HepG2 (cell line): Measurements from ENCODE around the gene ZCCHC8. TPM values are rescaled to one million over a fixed set of nuclear protein-coding genes. Genes with fewer than 3 reads are reported as not detected.

Source experiments
- ATF7-NPFF ChIP-seq: sonication (generic); formaldehyde crosslinking; IDR thresholded peaks from 2 replicates; pipeline ENCODE4 v1.8.1; 2023; ENCODE audit warnings: mild to moderate bottlenecking, low read depth, missing genetic modification reagents, moderate library complexity
- FLYWCH1 ChIP-seq: sonication (generic); formaldehyde crosslinking; IDR thresholded peaks from 2 replicates; pipeline ENCODE4 v1.8.1; 2023; ENCODE audit warnings: mild to moderate bottlenecking, missing genetic modification reagents
- SIN3B ChIP-seq: fragments of 150-350 bp; IDR thresholded peaks from 2 replicates; pipeline ENCODE4 v1.6.1; 2014; ENCODE audit warnings: low read length
- SOX6 ChIP-seq, 2 experiments: fragments of 450-650 bp in 1 of 2; sonication (generic) in 1 of 2; formaldehyde crosslinking in 1 of 2; IDR thresholded peaks; 2 replicates each; pipeline versions ENCODE4 v1.4.0 to v1.6.1; 2017 to 2020; ENCODE audit warnings: antibody characterized with exemption in 1 of 2, mild to moderate bottlenecking in 1 of 2, missing genetic modification reagents in 1 of 2
- SP140L ChIP-seq: sonication (generic); formaldehyde crosslinking; IDR thresholded peaks from 2 replicates; pipeline ENCODE4 v1.4.0; 2020; ENCODE audit warnings: missing genetic modification reagents, borderline replicate concordance
- ZNF136 ChIP-seq: sonication (generic); formaldehyde crosslinking; IDR thresholded peaks from 2 replicates; pipeline ENCODE4 v1.8.1; 2022; ENCODE audit warnings: low read depth, mild to moderate bottlenecking, moderate library complexity, missing genetic modification reagents
- ZNF264 ChIP-seq: sonication (generic); formaldehyde crosslinking; IDR thresholded peaks from 2 replicates; pipeline ENCODE4 v1.4.0; 2020; ENCODE audit warnings: missing genetic modification reagents
- ZNF747 ChIP-seq: sonication (generic); formaldehyde crosslinking; IDR thresholded peaks from 2 replicates; pipeline ENCODE4 v1.8.1; 2023; ENCODE audit warnings: missing genetic modification reagents, mild to moderate bottlenecking, borderline replicate concordance
- ZNF792 ChIP-seq: IDR thresholded peaks from 2 replicates; pipeline ENCODE4 v1.6.1; 2016
- polyA plus RNA-seq, 8 experiments: library from polyadenylated mRNA; depleted of rRNA in 3 of 8; stranded (reverse) in 7 of 8; unstranded in 1 of 8; fragments of >200 nt; fragmentation: Illumina TruSeq in 4 of 8; extraction: Trizol in 4 of 8; gene quantifications; 2 replicates each; pipeline versions ENCODE4 v1.2.1 to v1.2.3, GENCODE V29; 2011 to 2016; ENCODE audit warnings: low read depth in 4 of 8, missing spikeins in 1 of 8, mixed read lengths in 1 of 8; ENCODE audit not compliant: insufficient read depth in 1 of 8
- total RNA-seq, 5 experiments: library from RNA; depleted of rRNA; stranded (reverse); fragments of >200 nt; fragmentation: Illumina TruSeq; extraction: Trizol; gene quantifications; 2 replicates each; pipeline ENCODE4 v1.2.3, GENCODE V29; 2016; ENCODE audit warnings: low read depth in 1 of 5
- TF ChIP-seq, protein P1 (sequence below), 2 experiments: sonication (generic) in 1 of 2; formaldehyde crosslinking in 1 of 2; IDR thresholded peaks; 2 replicates each; pipeline versions ENCODE4 v1.6.1 to v1.9.0; 2014 to 2022; ENCODE audit warnings: antibody characterized with exemption in 1 of 2, borderline replicate concordance in 1 of 2, inconsistent platforms in 1 of 2, low read depth in 1 of 2, missing genetic modification reagents in 1 of 2
- TF ChIP-seq, protein P2 (sequence below): IDR thresholded peaks from 2 replicates; pipeline ENCODE4 v1.6.1; 2018; ENCODE audit warnings: missing genetic modification reagents
- TF ChIP-seq, protein P3 (sequence below): sonication (generic); formaldehyde crosslinking; IDR thresholded peaks from 2 replicates; pipeline ENCODE4 v1.8.0; 2022; ENCODE audit warnings: mild to moderate bottlenecking, missing genetic modification reagents, moderate library complexity

ZCCHC8 gene
- total and polyA plus RNA-seq, 2 of the 13 experiments (the other 11 are each of a cell fraction or from before 2014, with no cell fraction given) = 18.6 to 20.9 TPM

DNA sequence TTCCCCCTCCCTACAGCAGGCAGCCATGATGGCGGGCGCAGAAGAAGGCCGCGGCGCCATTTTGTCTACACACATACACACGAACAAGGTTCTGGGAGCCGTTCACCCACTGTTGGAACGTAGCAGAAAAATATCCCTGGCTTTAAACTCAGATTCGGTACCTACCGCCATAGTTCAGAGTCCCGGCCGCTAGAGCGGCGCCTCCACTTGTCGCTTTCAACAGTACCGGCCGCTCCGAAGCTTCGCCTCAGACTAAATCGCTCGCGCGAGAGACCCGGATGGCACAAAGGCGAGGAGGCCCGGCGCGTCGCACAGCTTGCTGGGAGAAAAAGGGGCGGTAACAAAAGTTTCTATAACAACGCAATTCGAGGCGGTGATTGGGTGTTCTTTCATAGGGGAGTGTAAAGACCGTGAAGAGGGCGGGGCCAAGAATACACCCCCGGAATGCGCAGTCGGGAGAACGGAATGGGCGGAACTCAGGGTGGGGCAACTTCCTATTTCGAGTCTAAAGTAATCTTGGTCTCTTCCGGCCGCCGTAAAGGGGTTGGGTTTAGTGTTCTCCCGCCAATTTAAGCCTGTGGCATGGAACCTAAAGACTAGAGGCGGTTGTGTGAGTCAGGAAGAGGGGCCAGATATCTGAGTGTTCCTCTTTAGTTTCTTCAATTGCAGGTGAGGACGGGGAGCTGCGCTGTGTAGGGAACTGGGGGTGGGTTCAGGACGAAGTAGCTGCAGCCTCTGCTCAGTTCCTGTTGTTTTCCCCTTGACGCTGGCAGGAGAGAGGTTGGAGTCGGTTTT lies 26.1 kb upstream of the ZCCHC8 start, which contains the start of the genes KNTC1 and RSRC2 (continued):
- TF ChIP-seq, protein P1, sequence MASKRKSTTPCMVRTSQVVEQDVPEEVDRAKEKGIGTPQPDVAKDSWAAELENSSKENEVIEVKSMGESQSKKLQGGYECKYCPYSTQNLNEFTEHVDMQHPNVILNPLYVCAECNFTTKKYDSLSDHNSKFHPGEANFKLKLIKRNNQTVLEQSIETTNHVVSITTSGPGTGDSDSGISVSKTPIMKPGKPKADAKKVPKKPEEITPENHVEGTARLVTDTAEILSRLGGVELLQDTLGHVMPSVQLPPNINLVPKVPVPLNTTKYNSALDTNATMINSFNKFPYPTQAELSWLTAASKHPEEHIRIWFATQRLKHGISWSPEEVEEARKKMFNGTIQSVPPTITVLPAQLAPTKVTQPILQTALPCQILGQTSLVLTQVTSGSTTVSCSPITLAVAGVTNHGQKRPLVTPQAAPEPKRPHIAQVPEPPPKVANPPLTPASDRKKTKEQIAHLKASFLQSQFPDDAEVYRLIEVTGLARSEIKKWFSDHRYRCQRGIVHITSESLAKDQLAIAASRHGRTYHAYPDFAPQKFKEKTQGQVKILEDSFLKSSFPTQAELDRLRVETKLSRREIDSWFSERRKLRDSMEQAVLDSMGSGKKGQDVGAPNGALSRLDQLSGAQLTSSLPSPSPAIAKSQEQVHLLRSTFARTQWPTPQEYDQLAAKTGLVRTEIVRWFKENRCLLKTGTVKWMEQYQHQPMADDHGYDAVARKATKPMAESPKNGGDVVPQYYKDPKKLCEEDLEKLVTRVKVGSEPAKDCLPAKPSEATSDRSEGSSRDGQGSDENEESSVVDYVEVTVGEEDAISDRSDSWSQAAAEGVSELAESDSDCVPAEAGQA (IDR thresholded peaks at IDR 0.05; ENCODE audit: low read depth) = peak; percentile 92
- TF ChIP-seq, protein P1 (CRISPR knock-in tag; IDR thresholded peaks at IDR 0.05; ENCODE audit: borderline replicate concordance) = peak; percentile 50; the same call in 1 of the 2 replicates
- TF ChIP-seq SOX6 (IDR thresholded peaks at IDR 0.05) = no peak
- peak; percentile 65 for TF ChIP-seq SOX6 (CRISPR knock-in tag; IDR thresholded peaks at IDR 0.05)
- peak; percentile 96 for TF ChIP-seq SIN3B
- TF ChIP-seq SP140L (CRISPR knock-in tag) = peak; percentile 72; the same call in 1 of the 2 replicates
- no peak for TF ChIP-seq ZNF264 (CRISPR knock-in tag)
- peak; percentile 56; the same call in 1 of the 2 replicates for TF ChIP-seq ZNF747 (CRISPR knock-in tag)
- peak; percentile 53; the same call in 1 of the 2 replicates for TF ChIP-seq ZNF792
- TF ChIP-seq ATF7-NPFF = peak; percentile 28; the same call in 1 of the 2 replicates
- TF ChIP-seq FLYWCH1 (CRISPR knock-in tag) = 0 out of 2 replicates have a peak, but pooled peaks have one; percentile 43
- TF ChIP-seq, protein P2, sequence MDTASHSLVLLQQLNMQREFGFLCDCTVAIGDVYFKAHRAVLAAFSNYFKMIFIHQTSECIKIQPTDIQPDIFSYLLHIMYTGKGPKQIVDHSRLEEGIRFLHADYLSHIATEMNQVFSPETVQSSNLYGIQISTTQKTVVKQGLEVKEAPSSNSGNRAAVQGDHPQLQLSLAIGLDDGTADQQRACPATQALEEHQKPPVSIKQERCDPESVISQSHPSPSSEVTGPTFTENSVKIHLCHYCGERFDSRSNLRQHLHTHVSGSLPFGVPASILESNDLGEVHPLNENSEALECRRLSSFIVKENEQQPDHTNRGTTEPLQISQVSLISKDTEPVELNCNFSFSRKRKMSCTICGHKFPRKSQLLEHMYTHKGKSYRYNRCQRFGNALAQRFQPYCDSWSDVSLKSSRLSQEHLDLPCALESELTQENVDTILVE (CRISPR knock-in tag) = peak; percentile 82
- TF ChIP-seq, protein P3, sequence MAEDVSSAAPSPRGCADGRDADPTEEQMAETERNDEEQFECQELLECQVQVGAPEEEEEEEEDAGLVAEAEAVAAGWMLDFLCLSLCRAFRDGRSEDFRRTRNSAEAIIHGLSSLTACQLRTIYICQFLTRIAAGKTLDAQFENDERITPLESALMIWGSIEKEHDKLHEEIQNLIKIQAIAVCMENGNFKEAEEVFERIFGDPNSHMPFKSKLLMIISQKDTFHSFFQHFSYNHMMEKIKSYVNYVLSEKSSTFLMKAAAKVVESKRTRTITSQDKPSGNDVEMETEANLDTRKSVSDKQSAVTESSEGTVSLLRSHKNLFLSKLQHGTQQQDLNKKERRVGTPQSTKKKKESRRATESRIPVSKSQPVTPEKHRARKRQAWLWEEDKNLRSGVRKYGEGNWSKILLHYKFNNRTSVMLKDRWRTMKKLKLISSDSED (CRISPR knock-in tag) = no peak
- TF ChIP-seq ZNF136 (CRISPR knock-in tag) = peak; percentile 90; the same call in 1 of the 2 replicates
